K562 (cell line): Measurements from ENCODE around the gene NISCH. TPM values are rescaled to one million over a fixed set of nuclear protein-coding genes. Genes with fewer than 3 reads are reported as not detected.
A peak's percentile ranks its signal among the peaks of the same experiment; 100 is the strongest.

Source experiments
- ATAC-seq: fragments of 200-7000 bp; cut with Tn5 transposase; 3 replicates; pipeline ENCODE4 v1.9.1; 2020; ENCODE audit warnings: moderate library complexity
- BruUV-seq: library from RNA; stranded (reverse); fragments of 400-500 nt; replicated peaks from 2 replicates; lab custom pipeline; 2021; lab: Mats Ljungman, UMichigan
- CTCF ChIA-PET: fragments of 300-600 bp; formaldehyde crosslinking; extraction: SDS; loops from one replicate; lab custom pipeline; 2021; ENCODE audit warnings: low intra/inter-chr PET ratio; lab: Yijun Ruan, JAX
- POLR2A ChIA-PET: fragments of 300-600, 350-650 bp; sonication (Branson Sonifier 250); formaldehyde crosslinking; extraction: SDS; loops from one replicate; lab custom pipeline; 2021; ENCODE audit warnings: antibody characterized with exemption, inconsistent platforms; lab: Yijun Ruan, JAX
- DNase-seq, 4 experiments: peaks; one replicate each; pipeline versions ENCODE4 v3.0.0 to v3.0.0-alpha.2; 2011 to 2018; ENCODE audit warnings: low spot score in 3 of 4, mixed read lengths in 3 of 4; ENCODE audit errors: extremely low read depth in 1 of 4
- FAIRE-seq: peaks from 2 replicates; lab custom pipeline; 2011; peaks lifted over from hg19 to GRCh38; lab: Jason Lieb, UNC
- H2AFZ ChIP-seq: 2 replicates; pipeline ENCODE4 v1.6.0; 2011; ENCODE audit warnings: low read depth, low read length, control low read depth, inconsistent platforms
- H3K27ac ChIP-seq: fragments of 200-600 bp; 3 replicates; pipeline ENCODE4 v1.8.0; 2011; ENCODE audit warnings: low read depth, mild to moderate bottlenecking, control low read depth, inconsistent platforms, low read length, moderate library complexity, mixed read lengths; ENCODE audit errors: extremely low read depth
- H3K27me3 ChIP-seq, 2 experiments: fragments of 300-600 bp in 1 of 2; 2 replicates in 1 of 2; 3 replicates in 1 of 2; pipeline versions ENCODE4 v1.6.0 to v1.8.0; 2011; ENCODE audit warnings: inconsistent platforms in 2 of 2, low read length in 2 of 2, mild to moderate bottlenecking in 1 of 2, mixed read lengths in 1 of 2, moderate library complexity in 1 of 2; ENCODE audit not compliant: control insufficient read depth in 2 of 2, insufficient read depth in 2 of 2
- H3K36me3 ChIP-seq: fragments of 300-600 bp; 3 replicates; pipeline ENCODE4 v1.8.0; 2011; ENCODE audit warnings: mild to moderate bottlenecking, low read length, inconsistent platforms; ENCODE audit not compliant: control insufficient read depth, insufficient read depth
- H3K4me1 ChIP-seq, 2 experiments: fragments of 200-600 bp in 1 of 2; replicated peaks in 1 of 2; 2 replicates in 1 of 2; 3 replicates in 1 of 2; pipeline versions ENCODE4 v1.5.1 to v1.8.0; 2011; ENCODE audit warnings: inconsistent platforms in 2 of 2, low read length in 2 of 2, mild to moderate bottlenecking in 1 of 2, mixed read lengths in 1 of 2, moderate library complexity in 1 of 2; ENCODE audit not compliant: control insufficient read depth in 2 of 2, insufficient read depth in 2 of 2
- H3K4me2 ChIP-seq: 2 replicates; pipeline ENCODE4 v1.6.1; 2011; ENCODE audit warnings: low read length, control low read depth, inconsistent platforms, mixed read lengths; ENCODE audit not compliant: insufficient read depth
- H3K4me3 ChIP-seq: fragments of 200-600 bp; sonication (generic), shearing (Covaris generic); 2 replicates; pipeline ENCODE4 v1.5.1; 2016; ENCODE audit warnings: control low read depth, inconsistent platforms
- H3K79me2 ChIP-seq: fragments of 200-600 bp; 3 replicates; pipeline ENCODE4 v1.8.0; 2011; ENCODE audit warnings: low read length, inconsistent platforms; ENCODE audit not compliant: control insufficient read depth, insufficient read depth
- H3K9ac ChIP-seq, 2 experiments: 2 replicates each; pipeline versions ENCODE4 v1.6.0 to v1.6.1; 2011; ENCODE audit warnings: low read depth in 2 of 2, low read length in 2 of 2, control low read depth in 1 of 2, inconsistent platforms in 1 of 2, mild to moderate bottlenecking in 1 of 2, mixed read lengths in 1 of 2; ENCODE audit not compliant: insufficient read depth in 1 of 2
- H3K9me1 ChIP-seq: one replicate; pipeline ENCODE4 v1.6.0; 2011; ENCODE audit warnings: inconsistent platforms, mild to moderate bottlenecking, low read length, moderate library complexity; ENCODE audit not compliant: control insufficient read depth, insufficient read depth
- H3K9me3 ChIP-seq: replicated peaks from 2 replicates; pipeline ENCODE4 v1.5.1; 2011; ENCODE audit warnings: low read depth, low read length, inconsistent platforms; ENCODE audit not compliant: control insufficient read depth, insufficient read depth
- H4K20me1 ChIP-seq: replicated peaks from 2 replicates; pipeline ENCODE4 v1.6.1; 2011; ENCODE audit warnings: low read length, inconsistent platforms, mixed read lengths; ENCODE audit not compliant: control insufficient read depth, insufficient read depth
- CTCF ChIP-seq, 3 experiments: IDR thresholded peaks in 2 of 3; conservative IDR thresholded peaks in 1 of 3; 2 replicates each; pipeline ENCODE4 v1.5.1; 2011 to 2012; ENCODE audit warnings: low read length in 3 of 3, mild to moderate bottlenecking in 3 of 3, control low read depth in 2 of 3, improper control_type of control experiment in 1 of 3, inconsistent platforms in 1 of 3, low read depth in 1 of 3, mixed read lengths in 1 of 3, moderate library complexity in 1 of 3; ENCODE audit not compliant: insufficient read depth in 2 of 3
- DNMT1 ChIP-seq: fragments of 450-650 bp; IDR thresholded peaks from 2 replicates; pipeline ENCODE4 v1.6.1; 2016; ENCODE audit warnings: antibody characterized with exemption, mild to moderate bottlenecking
- ELF1 ChIP-seq: fragments of 200-800 bp; sonication (Bioruptor generic); IDR thresholded peaks from 2 replicates; pipeline ENCODE4 v1.6.1; 2016; ENCODE audit warnings: missing genetic modification characterization, missing compliant biosample characterization
- GATA2 ChIP-seq: sonication (generic); formaldehyde crosslinking; IDR thresholded peaks from 2 replicates; pipeline ENCODE4 v1.4.0; 2020; ENCODE audit warnings: mild to moderate bottlenecking, missing genetic modification reagents
- NFIC ChIP-seq: fragments of 450-650 bp; IDR thresholded peaks from 2 replicates; pipeline ENCODE4 v1.6.1; 2017; ENCODE audit warnings: mild to moderate bottlenecking, inconsistent platforms
- SRSF7 ChIP-seq: fragments of 200-400 bp; formaldehyde crosslinking; optimal IDR thresholded peaks from 2 replicates; pipeline ENCODE3; 2017; ENCODE audit warnings: mild to moderate bottlenecking, low read depth, low read length
- TSHZ1 ChIP-seq: fragments of 250-450 bp; sonication (Bioruptor Pico); IDR thresholded peaks from 2 replicates; pipeline ENCODE4 v1.4.0; 2020; ENCODE audit warnings: mild to moderate bottlenecking, moderate library complexity
- ZNF224 ChIP-seq: sonication (generic); formaldehyde crosslinking; IDR thresholded peaks from 2 replicates; pipeline ENCODE4 v1.8.0; 2022; ENCODE audit warnings: mild to moderate bottlenecking, missing genetic modification reagents
- ZNF740 ChIP-seq, 3 experiments: fragments of 200-800 bp in 1 of 3; sonication (Bioruptor generic) in 1 of 3; sonication (generic) in 1 of 3; formaldehyde crosslinking in 1 of 3; IDR thresholded peaks; 2 replicates each; pipeline versions ENCODE4 v1.6.1 to v1.8.0; 2016 to 2022; ENCODE audit warnings: mild to moderate bottlenecking in 2 of 3, missing compliant biosample characterization in 2 of 3, missing genetic modification characterization in 2 of 3, missing genetic modification reagents in 1 of 3
- WGBS: fragments of 100-300 bp; shearing (Covaris generic); methylation state at CpG from one replicate; pipeline ENCODE4 v1.1.6; 2016; ENCODE audit warnings: low coverage, mixed read lengths; ENCODE audit not compliant: insufficient coverage; ENCODE audit errors: missing lambda C conversion rate; 5-methylcytosine and 5-hydroxymethylcytosine counted together
- in situ Hi-C: fragments of 300-500 bp; cut with MboI; formaldehyde crosslinking; loops from 4 replicates; pipeline ENCODE4 v1.15.0; 2018; ENCODE audit warnings: inconsistent platforms, mixed read lengths
- intact Hi-C: fragments of 100-400 bp; cut with micrococcal nuclease; formaldehyde crosslinking; loops from 2 replicates; pipeline ENCODE4 v1.14.2; 2022
- polyA plus RNA-seq, 8 experiments: library from polyadenylated mRNA; depleted of rRNA in 4 of 8; stranded (reverse) in 5 of 8; unstranded in 3 of 8; fragments of >200 nt; fragmentation: Nextera tagmentation in 2 of 8; fragmentation: Illumina TruSeq in 1 of 8; extraction: Ambion mirVana in 2 of 8; extraction: Trizol in 1 of 8; gene quantifications; 2 replicates each; pipeline versions ENCODE4 v1.2.1 to v1.2.3, GENCODE V29; 2011 to 2014; ENCODE audit warnings: inconsistent platforms in 1 of 8, missing spikeins in 1 of 8
- total RNA-seq, 7 experiments: library from RNA; depleted of rRNA in 6 of 7; stranded (reverse); fragments of >200 nt in 6 of 7; fragmentation: Illumina TruSeq in 2 of 7; extraction: Trizol in 2 of 7; gene quantifications; 2 replicates each; pipeline versions ENCODE4 v1.2.1 to v1.2.3, GENCODE V29; 2011 to 2021; ENCODE audit warnings: low replicate concordance in 1 of 7

Gene NISCH
- total and polyA plus RNA-seq, 9 of the 15 experiments (the other 6 are each of a cell fraction or from before 2014, with no cell fraction given): 0.44 to 43.5 (median 23.4) TPM

- no peak overlapping the region for H2AFZ ChIP-seq
- H3K9ac ChIP-seq: no peak overlapping the region
- peaks cover 0 to 36% of the 10 kb centered on the region in 2 experiments; a peak in 2 of 5 replicates for H3K4me1 ChIP-seq
- no peaks in the 10 kb centered on the region for H3K9me3 ChIP-seq
- 15% methylated on average over 10 of the region's 12 CpGs for WGBS
- CTCF ChIA-PET: no interaction called here
- no peak for FAIRE-seq
- TF ChIP-seq ZNF224 (CRISPR knock-in tag) (no peak), TSHZ1 (CRISPR knock-in tag) (no peak), GATA2 (CRISPR knock-in tag) (no peak), SRSF7 (no peak), NFIC (peak; percentile 48), DNMT1 (no peak), ELF1 (no peak), ZNF740 (CRISPR knock-in tag; IDR thresholded peaks at IDR 0.05) (peak; percentile 71), ZNF740 (tag; IDR thresholded peaks at IDR 0.05) (no peak), CTCF (IDR thresholded peaks at IDR 0.05 in 2 of 3, conservative IDR thresholded peaks at IDR 0.05 in 1 of 3; ENCODE audit: insufficient read depth in 2 of 3, low read depth in 1 of 3, low read length in 3 of 3) (peak; percentile 17 to 31 (median 28); a peak in 3 of 6 replicates)
- TF ChIP-seq, all 486 proteins: peak for 3
- no peak overlapping the region for H3K27ac ChIP-seq
- H3K79me2 ChIP-seq: no peaks in the 10 kb centered on the region
- BruUV-seq: no TSS peak
- no peaks in the 10 kb centered on the region for H3K36me3 ChIP-seq
- intact Hi-C loops: no loop called here
- H3K27me3 ChIP-seq: peaks cover 0 to 37% of the 10 kb centered on the region in 2 experiments; a peak in 2 of 5 replicates
- H3K9me1 ChIP-seq: no peaks in the 10 kb centered on the region
- no peak overlapping the region for H3K4me2 ChIP-seq
- POLR2A ChIA-PET: no interaction called here
- in situ Hi-C loops: no loop called here
- no peak overlapping the region for H3K4me3 ChIP-seq
- DNase-seq (no peak), ATAC-seq (0 out of 3 replicates have a peak, but pooled peaks have one; percentile 19)
- H4K20me1 ChIP-seq: no peaks in the 10 kb centered on the region
Observed at GRCh38 chr3:52509753-52510328, 54.4 kb downstream of the NISCH start.
